Astrocyte (in vitro differentiated cells and primary cell): Measurements from ENCODE around the gene PCID2. TPM values are rescaled to one million over a fixed set of nuclear protein-coding genes. Genes with fewer than 3 reads are reported as not detected.

Experiments
- DNase-seq: peaks from one replicate; pipeline ENCODE4 v3.0.0-alpha.2; 2010; ENCODE audit warnings: low read depth
- FAIRE-seq: peaks from 2 replicates; lab custom pipeline; 2011; peaks lifted over from hg19 to GRCh38; lab: Jason Lieb, UNC
- H2AFZ ChIP-seq: 2 replicates; pipeline ENCODE4 v1.6.0; 2012; ENCODE audit warnings: low read depth, low read length, inconsistent platforms
- H3K27ac ChIP-seq: 2 replicates; pipeline ENCODE4 v1.5.1; 2011; ENCODE audit warnings: low read depth, low read length, inconsistent platforms
- H3K27me3 ChIP-seq: 2 replicates; pipeline ENCODE4 v1.6.0; 2011; ENCODE audit warnings: low read length, inconsistent platforms; ENCODE audit not compliant: insufficient read depth
- H3K36me3 ChIP-seq: 2 replicates; pipeline ENCODE4 v1.5.1; 2011; ENCODE audit warnings: low read length, inconsistent platforms; ENCODE audit not compliant: insufficient read depth
- H3K4me1 ChIP-seq: 2 replicates; pipeline ENCODE4 v1.5.1; 2011; ENCODE audit warnings: low read length, inconsistent platforms; ENCODE audit not compliant: insufficient read depth
- H3K4me2 ChIP-seq: 2 replicates; pipeline ENCODE4 v1.6.0; 2012; ENCODE audit warnings: low read length, inconsistent platforms
- H3K4me3 ChIP-seq: 2 replicates; pipeline ENCODE4 v1.5.1; 2011; ENCODE audit warnings: low read depth, mild to moderate bottlenecking, low read length, inconsistent platforms; ENCODE audit not compliant: insufficient read depth
- H3K79me2 ChIP-seq: 2 replicates; pipeline ENCODE4 v1.6.0; 2012; ENCODE audit warnings: mild to moderate bottlenecking, low read length, inconsistent platforms; ENCODE audit not compliant: insufficient read depth
- H3K9ac ChIP-seq: 2 replicates; pipeline ENCODE4 v1.6.0; 2012; ENCODE audit warnings: mild to moderate bottlenecking, low read length, inconsistent platforms
- H3K9me3 ChIP-seq: 2 replicates; pipeline ENCODE4 v1.5.1; 2012; ENCODE audit warnings: low read depth, mild to moderate bottlenecking, low read length, inconsistent platforms; ENCODE audit not compliant: insufficient read depth
- H4K20me1 ChIP-seq: 2 replicates; pipeline ENCODE4 v1.6.0; 2012; ENCODE audit warnings: low read length, inconsistent platforms; ENCODE audit not compliant: insufficient read depth
- H3K27ac Mint-ChIP-seq: one replicate; pipeline ENCODE4 v1.8.0; 2021; ENCODE audit warnings: mild to moderate bottlenecking, mixed read lengths; ENCODE audit not compliant: unreplicated experiment
- H3K27me3 Mint-ChIP-seq: one replicate; pipeline ENCODE4 v1.8.0; 2021; ENCODE audit warnings: low read depth, mixed read lengths; ENCODE audit not compliant: unreplicated experiment
- H3K36me3 Mint-ChIP-seq: one replicate; pipeline ENCODE4 v1.8.0; 2021; ENCODE audit warnings: low read depth, mixed read lengths; ENCODE audit not compliant: unreplicated experiment
- H3K4me1 Mint-ChIP-seq: one replicate; pipeline ENCODE4 v1.8.0; 2021; ENCODE audit warnings: low read depth, mixed read lengths; ENCODE audit not compliant: unreplicated experiment
- H3K4me3 Mint-ChIP-seq: one replicate; pipeline ENCODE4 v1.8.0; 2021; ENCODE audit warnings: mild to moderate bottlenecking, moderate library complexity, mixed read lengths; ENCODE audit not compliant: unreplicated experiment
- H3K9me3 Mint-ChIP-seq: one replicate; pipeline ENCODE4 v1.8.0; 2021; ENCODE audit warnings: mild to moderate bottlenecking, mixed read lengths; ENCODE audit not compliant: unreplicated experiment
- EZH2 ChIP-seq: IDR thresholded peaks from 2 replicates; pipeline ENCODE4 v1.6.1; 2012; ENCODE audit warnings: mild to moderate bottlenecking, low read length, inconsistent platforms; ENCODE audit not compliant: insufficient read depth
- total RNA-seq: library from RNA; stranded (reverse); gene quantifications from 2 replicates; pipeline ENCODE4 v1.2.1, GENCODE V29; 2021
- TF ChIP-seq, protein P1 (sequence below): IDR thresholded peaks from 2 replicates; pipeline ENCODE4 v1.5.1; 2011; ENCODE audit warnings: low read depth, mild to moderate bottlenecking, inconsistent platforms, low read length, moderate library complexity; ENCODE audit not compliant: insufficient read depth

PCID2 gene
- total RNA-seq, 1 donor from 2014 or later, result 31.5 TPM

DNA sequence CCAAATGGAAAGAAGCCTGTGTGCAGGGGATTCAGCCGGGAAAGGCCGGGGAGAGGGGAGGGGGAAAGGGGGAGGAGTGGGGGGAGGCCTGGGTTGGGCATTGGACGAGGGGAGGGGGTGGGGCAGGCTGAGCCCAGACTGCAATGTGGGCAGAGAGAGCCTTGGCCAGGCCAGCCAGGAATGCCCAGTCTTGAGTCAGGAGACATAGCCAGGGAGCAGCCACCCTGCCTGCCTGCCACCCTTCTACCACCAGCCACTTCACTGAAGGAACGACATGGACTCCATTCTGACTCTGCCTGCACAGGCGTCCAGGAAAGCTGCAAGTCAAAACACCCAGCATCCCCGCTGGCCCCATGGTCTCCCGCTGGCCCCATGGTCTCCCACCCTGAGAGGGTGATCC, 49.5 kb downstream of the PCID2 start:
- no peak for FAIRE-seq
- no peak overlapping the region for H3K4me2 ChIP-seq
- H3K79me2 ChIP-seq, result no peaks in the 10 kb centered on the region
- no peak overlapping the region for H3K27ac ChIP-seq
- H3K36me3 ChIP-seq, result no peaks in the 10 kb centered on the region
- no peaks in the 10 kb centered on the region for H4K20me1 ChIP-seq
- H3K9me3 ChIP-seq, result no peaks in the 10 kb centered on the region
- Mint-ChIP-seq H3K36me3 (no peaks in the 10 kb centered on the region), H3K4me3 (no peak overlapping the region), H3K27ac (no peak overlapping the region), H3K27me3 (peaks cover 18% of the 10 kb centered on the region), H3K4me1 (peaks cover 5% of the 10 kb centered on the region), H3K9me3 (peaks cover 6% of the 10 kb centered on the region)
- H3K4me1 ChIP-seq, result no peaks in the 10 kb centered on the region
- TF ChIP-seq, protein P1, sequence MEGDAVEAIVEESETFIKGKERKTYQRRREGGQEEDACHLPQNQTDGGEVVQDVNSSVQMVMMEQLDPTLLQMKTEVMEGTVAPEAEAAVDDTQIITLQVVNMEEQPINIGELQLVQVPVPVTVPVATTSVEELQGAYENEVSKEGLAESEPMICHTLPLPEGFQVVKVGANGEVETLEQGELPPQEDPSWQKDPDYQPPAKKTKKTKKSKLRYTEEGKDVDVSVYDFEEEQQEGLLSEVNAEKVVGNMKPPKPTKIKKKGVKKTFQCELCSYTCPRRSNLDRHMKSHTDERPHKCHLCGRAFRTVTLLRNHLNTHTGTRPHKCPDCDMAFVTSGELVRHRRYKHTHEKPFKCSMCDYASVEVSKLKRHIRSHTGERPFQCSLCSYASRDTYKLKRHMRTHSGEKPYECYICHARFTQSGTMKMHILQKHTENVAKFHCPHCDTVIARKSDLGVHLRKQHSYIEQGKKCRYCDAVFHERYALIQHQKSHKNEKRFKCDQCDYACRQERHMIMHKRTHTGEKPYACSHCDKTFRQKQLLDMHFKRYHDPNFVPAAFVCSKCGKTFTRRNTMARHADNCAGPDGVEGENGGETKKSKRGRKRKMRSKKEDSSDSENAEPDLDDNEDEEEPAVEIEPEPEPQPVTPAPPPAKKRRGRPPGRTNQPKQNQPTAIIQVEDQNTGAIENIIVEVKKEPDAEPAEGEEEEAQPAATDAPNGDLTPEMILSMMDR, result no peak
- TF ChIP-seq EZH2, result no peak
- no peak for DNase-seq
- no peaks in the 10 kb centered on the region for H3K27me3 ChIP-seq
- no peak overlapping the region for H3K9ac ChIP-seq
- H3K4me3 ChIP-seq, result no peak overlapping the region
- no peak overlapping the region for H2AFZ ChIP-seq

GRCh38 chr13:113157929-113158747, 50.3 kb downstream of the PCID2 start, which contains the start of gene PROZ:
Gene PROZ, plus strand, starts transcription at chr13:113158648. Its CDS starts 13 bp downstream, at chr13:113158661.
- H3K4me3 ChIP-seq, result no peak within 1 kb of the TSS
- Mint-ChIP-seq H3K36me3 (no peaks in the 10 kb centered on the region), H3K27ac (no peak within 1 kb of the TSS), H3K4me3 (no peak within 1 kb of the TSS), H3K4me1 (peaks cover 5% of the 10 kb centered on the region), H3K9me3 (peaks cover 6% of the 10 kb centered on the region), H3K27me3 (peaks cover 12% of the 10 kb centered on the region)
- no peaks in the 10 kb centered on the region for H3K27me3 ChIP-seq
- H3K36me3 ChIP-seq, result no peaks in the 10 kb centered on the region
- no peak within 1 kb of the TSS for H3K27ac ChIP-seq
- peaks cover 4% of the 10 kb centered on the region for H3K4me1 ChIP-seq
- TF ChIP-seq, protein P1, result no peak
- TF ChIP-seq EZH2, result no peak
- H4K20me1 ChIP-seq, result no peaks in the 10 kb centered on the region
- H3K79me2 ChIP-seq, result no peaks in the 10 kb centered on the region
- H3K9me3 ChIP-seq, result no peaks in the 10 kb centered on the region
- no peak within 1 kb of the TSS for H2AFZ ChIP-seq
- H3K9ac ChIP-seq, result no peak within 1 kb of the TSS
- no peak for DNase-seq
- no peak within 1 kb of the TSS for H3K4me2 ChIP-seq
- no peak for FAIRE-seq
